Loucy (cell line): ENCODE results near the gene DDOST.

Experiments
- H2AFZ ChIP-seq: fragments of 200-600 bp; sonication (generic); 2 replicates; pipeline ENCODE4 v1.6.0; 2016; ENCODE audit warnings: antibody characterized with exemption, mild to moderate bottlenecking, low read length, moderate library complexity
- H3F3A ChIP-seq: fragments of 200-600 bp; 2 replicates; pipeline ENCODE4 v1.6.0; 2016; ENCODE audit warnings: antibody characterized with exemption, low read depth, mild to moderate bottlenecking
- H3K27me3 ChIP-seq: fragments of 200-600 bp; sonication (generic); 2 replicates; pipeline ENCODE4 v1.6.1; 2014; ENCODE audit warnings: low read length, mild to moderate bottlenecking; ENCODE audit not compliant: insufficient read depth, poor library complexity, severe bottlenecking
- H3K36me3 ChIP-seq: fragments of 200-600 bp; sonication (generic); 2 replicates; pipeline ENCODE4 v1.6.1; 2016; ENCODE audit warnings: low read length; ENCODE audit not compliant: insufficient read depth
- H3K4me1 ChIP-seq: fragments of 200-600 bp; sonication (generic); 2 replicates; pipeline ENCODE4 v1.5.1; 2014; ENCODE audit warnings: low read length, mild to moderate bottlenecking; ENCODE audit not compliant: insufficient read depth, poor library complexity, severe bottlenecking
- H3K4me2 ChIP-seq: fragments of 200-600 bp; sonication (generic); 2 replicates; pipeline ENCODE4 v1.6.0; 2014; ENCODE audit warnings: antibody characterized with exemption, low read length, low read depth, mild to moderate bottlenecking; ENCODE audit not compliant: poor library complexity, severe bottlenecking
- H3K4me3 ChIP-seq: fragments of 200-600 bp; sonication (generic); 2 replicates; pipeline ENCODE4 v1.5.1; 2014; ENCODE audit warnings: low read length, mild to moderate bottlenecking, mixed read lengths; ENCODE audit not compliant: poor library complexity, severe bottlenecking
- H3K79me2 ChIP-seq: fragments of 200-600 bp; sonication (generic); 2 replicates; pipeline ENCODE4 v1.6.1; 2014; ENCODE audit warnings: low read length; ENCODE audit not compliant: insufficient read depth
- H3K9ac ChIP-seq: fragments of 200-600 bp; sonication (generic); 2 replicates; pipeline ENCODE4 v1.6.0; 2014; ENCODE audit warnings: mild to moderate bottlenecking, low read depth, low read length, moderate library complexity; ENCODE audit not compliant: poor library complexity, severe bottlenecking
- H3K9me2 ChIP-seq: fragments of 200-600 bp; sonication (generic); replicated peaks from 2 replicates; pipeline ENCODE4 v1.6.1; 2016; ENCODE audit warnings: low read depth, low read length, mixed read lengths
- H3K9me3 ChIP-seq: fragments of 200-600 bp; sonication (generic); 2 replicates; pipeline ENCODE4 v1.6.1; 2014; ENCODE audit warnings: mild to moderate bottlenecking, antibody characterized with exemption, low read length, low read depth; ENCODE audit not compliant: insufficient read depth
- H4K20me1 ChIP-seq: fragments of 200-600 bp; sonication (generic); 2 replicates; pipeline ENCODE4 v1.6.0; 2014; ENCODE audit warnings: antibody characterized with exemption, low read length, mild to moderate bottlenecking; ENCODE audit not compliant: insufficient read depth, poor library complexity, severe bottlenecking
- CTCF ChIP-seq: fragments of 200-600 bp; sonication (generic); conservative IDR thresholded peaks from 2 replicates; pipeline ENCODE4 v1.5.1; 2014; ENCODE audit warnings: mild to moderate bottlenecking, antibody characterized with exemption, low read length
- EZH2phosphoT487 ChIP-seq: fragments of 200-600 bp; IDR thresholded peaks from 2 replicates; pipeline ENCODE4 v1.6.1; 2018; ENCODE audit warnings: antibody characterized with exemption, mild to moderate bottlenecking, moderate library complexity, borderline replicate concordance

Gene DDOST

GRCh38 chr1:20708891-20709290, 47.7 kb upstream of the DDOST start:
- H3K79me2 ChIP-seq, result no peaks in the 10 kb centered on the region
- no peak overlapping the region for H2AFZ ChIP-seq
- H3F3A ChIP-seq, result no peaks in the 10 kb centered on the region
- H3K9ac ChIP-seq, result no peak overlapping the region
- H3K9me3 ChIP-seq, result no peaks in the 10 kb centered on the region
- no peaks in the 10 kb centered on the region for H3K27me3 ChIP-seq
- no peaks in the 10 kb centered on the region for H4K20me1 ChIP-seq
- no peak overlapping the region for H3K4me2 ChIP-seq
- H3K36me3 ChIP-seq, result no peaks in the 10 kb centered on the region
- TF ChIP-seq CTCF, result no peak
- no peak for TF ChIP-seq EZH2phosphoT487
- H3K4me3 ChIP-seq, result no peak overlapping the region
- no peaks in the 10 kb centered on the region for H3K9me2 ChIP-seq
- no peaks in the 10 kb centered on the region for H3K4me1 ChIP-seq

- no peak for TF ChIP-seq CTCF
- TF ChIP-seq EZH2phosphoT487, result no peak
- H3K4me1 ChIP-seq, result no peaks in the 10 kb centered on the region
- no peaks in the 10 kb centered on the region for H4K20me1 ChIP-seq
- no peak overlapping the region for H2AFZ ChIP-seq
- H3F3A ChIP-seq, result no peaks in the 10 kb centered on the region
- no peaks in the 10 kb centered on the region for H3K9me2 ChIP-seq
- H3K4me3 ChIP-seq, result no peak overlapping the region
- no peaks in the 10 kb centered on the region for H3K27me3 ChIP-seq
- H3K36me3 ChIP-seq, result no peaks in the 10 kb centered on the region
- H3K9ac ChIP-seq, result no peak overlapping the region
- no peaks in the 10 kb centered on the region for H3K9me3 ChIP-seq
- H3K79me2 ChIP-seq, result no peaks in the 10 kb centered on the region
- no peak overlapping the region for H3K4me2 ChIP-seq
Measured at GRCh38 chr1:20708057-20708456, 46.9 kb upstream of the DDOST start.

- no peak overlapping the region for H2AFZ ChIP-seq
- H3K27me3 ChIP-seq, result no peaks in the 10 kb centered on the region
- no peaks in the 10 kb centered on the region for H3F3A ChIP-seq
- no peak overlapping the region for H3K4me2 ChIP-seq
- H4K20me1 ChIP-seq, result no peaks in the 10 kb centered on the region
- no peak overlapping the region for H3K4me3 ChIP-seq
- no peaks in the 10 kb centered on the region for H3K4me1 ChIP-seq
- H3K9ac ChIP-seq, result no peak overlapping the region
- no peaks in the 10 kb centered on the region for H3K36me3 ChIP-seq
- no peaks in the 10 kb centered on the region for H3K9me2 ChIP-seq
- no peak for TF ChIP-seq EZH2phosphoT487
- no peak for TF ChIP-seq CTCF
- no peaks in the 10 kb centered on the region for H3K79me2 ChIP-seq
- H3K9me3 ChIP-seq, result no peaks in the 10 kb centered on the region
Measured at GRCh38 chr1:20706841-20707240, 45.7 kb upstream of the DDOST start.
